Measurements from ENCODE around the gene ADNP. TPM values are rescaled to one million over a fixed set of nuclear protein-coding genes. Genes with fewer than 3 reads are reported as not detected.

ADNP gene
- total RNA-seq, 1 experiment from 2014 or later: 106 TPM

GRCh38 chr20:50921803-50922501 is 9.3 kb downstream of the ADNP start:
- DNase-seq (ENCODE audit: low spot score): no peak
- POLR2A ChIA-PET: interaction anchor here (0.7 to 1.6 kb wide), 4 partner anchors 11 to 524 kb away, joined by 3 to 8 read pairs (median 4); no protein-coding TSS in a partner anchor
- H3K36me3 Mint-ChIP-seq: peaks cover 31% of the 10 kb centered on the region
- no peaks in the 10 kb centered on the region for H3K9me3 Mint-ChIP-seq
- no peaks in the 10 kb centered on the region for H3K27me3 Mint-ChIP-seq (ENCODE audit: low read depth)
- CTCF ChIA-PET: interaction anchor here (1.4 to 7.3 kb wide), 2 partner anchors 103 to 128 kb away, joined by 4 to 55 read pairs; partner anchors contain the start of gene BCAS4
- H3K27ac Mint-ChIP-seq: peak overlapping the region; percentile 83
- no peak for ATAC-seq
- peaks cover 77% of the 10 kb centered on the region for H3K4me1 Mint-ChIP-seq
- no peak overlapping the region for H3K4me3 Mint-ChIP-seq
- TF ChIP-seq SMAD4 (CRISPR knock-in tag; IDR thresholded peaks at IDR 0.05) (no peak), NR3C1 (CRISPR knock-in tag; conservative IDR thresholded peaks at IDR 0.05; ENCODE audit: low read depth) (no peak), NFE2L1 (CRISPR knock-in tag; IDR thresholded peaks at IDR 0.05) (no peak), GRHL2 (CRISPR knock-in tag; IDR thresholded peaks at IDR 0.05; ENCODE audit: insufficient replicate concordance, severe bottlenecking) (no peak), RELA (CRISPR knock-in tag; IDR thresholded peaks at IDR 0.05; ENCODE audit: borderline replicate concordance) (no peak), PREB (CRISPR knock-in tag; IDR thresholded peaks at IDR 0.05; ENCODE audit: borderline replicate concordance) (no peak), TEAD1 (CRISPR knock-in tag; IDR thresholded peaks at IDR 0.05) (no peak), PRRX2 (CRISPR knock-in tag; IDR thresholded peaks at IDR 0.05) (no peak), KAT7 (CRISPR knock-in tag; IDR thresholded peaks at IDR 0.05; ENCODE audit: borderline replicate concordance) (no peak), SMAD3 (CRISPR knock-in tag; IDR thresholded peaks at IDR 0.05; ENCODE audit: borderline replicate concordance) (no peak), EMX1 (CRISPR knock-in tag; IDR thresholded peaks at IDR 0.05) (no peak), ARID4B (CRISPR knock-in tag; IDR thresholded peaks at IDR 0.05; ENCODE audit: borderline replicate concordance) (no peak), CBFB (CRISPR knock-in tag; IDR thresholded peaks at IDR 0.05; ENCODE audit: low read depth) (no peak), FOXP1 (CRISPR knock-in tag; IDR thresholded peaks at IDR 0.05; ENCODE audit: borderline replicate concordance) (no peak), ZNF671 (CRISPR knock-in tag; IDR thresholded peaks at IDR 0.05) (no peak), JAZF1 (CRISPR knock-in tag; IDR thresholded peaks at IDR 0.05) (no peak)
- TF ChIP-seq, protein P1, sequence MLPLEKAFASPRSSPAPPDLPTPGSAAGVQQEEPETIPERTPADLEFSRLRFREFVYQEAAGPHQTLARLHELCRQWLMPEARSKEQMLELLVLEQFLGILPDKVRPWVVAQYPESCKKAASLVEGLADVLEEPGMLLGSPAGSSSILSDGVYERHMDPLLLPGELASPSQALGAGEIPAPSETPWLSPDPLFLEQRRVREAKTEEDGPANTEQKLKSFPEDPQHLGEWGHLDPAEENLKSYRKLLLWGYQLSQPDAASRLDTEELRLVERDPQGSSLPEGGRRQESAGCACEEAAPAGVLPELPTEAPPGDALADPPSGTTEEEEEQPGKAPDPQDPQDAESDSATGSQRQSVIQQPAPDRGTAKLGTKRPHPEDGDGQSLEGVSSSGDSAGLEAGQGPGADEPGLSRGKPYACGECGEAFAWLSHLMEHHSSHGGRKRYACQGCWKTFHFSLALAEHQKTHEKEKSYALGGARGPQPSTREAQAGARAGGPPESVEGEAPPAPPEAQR (CRISPR knock-in tag; IDR thresholded peaks at IDR 0.05): no peak
- TF ChIP-seq, protein P2, sequence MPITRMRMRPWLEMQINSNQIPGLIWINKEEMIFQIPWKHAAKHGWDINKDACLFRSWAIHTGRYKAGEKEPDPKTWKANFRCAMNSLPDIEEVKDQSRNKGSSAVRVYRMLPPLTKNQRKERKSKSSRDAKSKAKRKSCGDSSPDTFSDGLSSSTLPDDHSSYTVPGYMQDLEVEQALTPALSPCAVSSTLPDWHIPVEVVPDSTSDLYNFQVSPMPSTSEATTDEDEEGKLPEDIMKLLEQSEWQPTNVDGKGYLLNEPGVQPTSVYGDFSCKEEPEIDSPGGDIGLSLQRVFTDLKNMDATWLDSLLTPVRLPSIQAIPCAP (CRISPR knock-in tag; IDR thresholded peaks at IDR 0.05): no peak
- TF ChIP-seq, protein P3, sequence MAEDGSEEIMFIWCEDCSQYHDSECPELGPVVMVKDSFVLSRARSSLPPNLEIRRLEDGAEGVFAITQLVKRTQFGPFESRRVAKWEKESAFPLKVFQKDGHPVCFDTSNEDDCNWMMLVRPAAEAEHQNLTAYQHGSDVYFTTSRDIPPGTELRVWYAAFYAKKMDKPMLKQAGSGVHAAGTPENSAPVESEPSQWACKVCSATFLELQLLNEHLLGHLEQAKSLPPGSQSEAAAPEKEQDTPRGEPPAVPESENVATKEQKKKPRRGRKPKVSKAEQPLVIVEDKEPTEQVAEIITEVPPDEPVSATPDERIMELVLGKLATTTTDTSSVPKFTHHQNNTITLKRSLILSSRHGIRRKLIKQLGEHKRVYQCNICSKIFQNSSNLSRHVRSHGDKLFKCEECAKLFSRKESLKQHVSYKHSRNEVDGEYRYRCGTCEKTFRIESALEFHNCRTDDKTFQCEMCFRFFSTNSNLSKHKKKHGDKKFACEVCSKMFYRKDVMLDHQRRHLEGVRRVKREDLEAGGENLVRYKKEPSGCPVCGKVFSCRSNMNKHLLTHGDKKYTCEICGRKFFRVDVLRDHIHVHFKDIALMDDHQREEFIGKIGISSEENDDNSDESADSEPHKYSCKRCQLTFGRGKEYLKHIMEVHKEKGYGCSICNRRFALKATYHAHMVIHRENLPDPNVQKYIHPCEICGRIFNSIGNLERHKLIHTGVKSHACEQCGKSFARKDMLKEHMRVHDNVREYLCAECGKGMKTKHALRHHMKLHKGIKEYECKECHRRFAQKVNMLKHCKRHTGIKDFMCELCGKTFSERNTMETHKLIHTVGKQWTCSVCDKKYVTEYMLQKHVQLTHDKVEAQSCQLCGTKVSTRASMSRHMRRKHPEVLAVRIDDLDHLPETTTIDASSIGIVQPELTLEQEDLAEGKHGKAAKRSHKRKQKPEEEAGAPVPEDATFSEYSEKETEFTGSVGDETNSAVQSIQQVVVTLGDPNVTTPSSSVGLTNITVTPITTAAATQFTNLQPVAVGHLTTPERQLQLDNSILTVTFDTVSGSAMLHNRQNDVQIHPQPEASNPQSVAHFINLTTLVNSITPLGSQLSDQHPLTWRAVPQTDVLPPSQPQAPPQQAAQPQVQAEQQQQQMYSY (CRISPR knock-in tag; IDR thresholded peaks at IDR 0.05): no peak
